ENCODE results near the gene RELN. TPM values are rescaled to one million over a fixed set of nuclear protein-coding genes. Genes with fewer than 3 reads are reported as not detected.

RELN gene
- total RNA-seq, 1 donor from 2014 or later: 7.1 TPM

DNA sequence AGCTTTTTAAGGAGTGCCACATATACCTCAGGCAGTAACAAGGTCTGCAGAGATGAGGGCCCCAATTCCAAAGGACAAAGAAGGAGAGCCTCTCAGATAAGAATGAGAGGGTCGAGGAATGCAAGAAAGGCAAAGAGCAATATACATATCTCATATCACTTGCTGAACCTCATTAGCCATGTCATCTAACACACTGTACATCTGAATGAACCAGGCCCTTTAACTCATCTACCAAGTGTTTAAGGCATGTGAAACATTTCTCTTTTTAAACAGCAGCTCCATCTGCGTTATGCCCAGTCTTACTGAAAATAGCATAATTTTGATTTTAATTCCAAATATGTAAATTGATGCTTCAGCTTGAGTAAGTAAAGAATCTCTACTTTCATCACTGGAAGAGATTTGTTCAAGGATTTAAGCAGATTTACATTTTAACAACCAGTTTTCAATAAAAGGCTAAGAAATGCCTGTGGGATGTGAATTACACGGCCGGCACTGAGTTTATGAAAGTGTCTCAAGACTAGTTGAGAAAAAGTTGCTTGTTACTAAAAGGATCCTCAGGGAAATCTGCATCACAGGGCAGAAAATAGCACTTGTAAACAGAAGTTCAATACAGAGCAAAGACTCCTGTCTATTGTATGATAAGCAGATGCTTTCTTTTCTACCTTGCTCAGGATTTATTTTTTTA, 419.7 kb downstream of the RELN start:
- Histone ChIP-seq H3K27me3 (ENCODE audit: control insufficient read depth, insufficient read depth, low read length) (no peaks in the 10 kb centered on the region), H3K36me3 (ENCODE audit: control insufficient read depth, insufficient read depth, low read length) (no peaks in the 10 kb centered on the region), H3K4me3 (ENCODE audit: low read depth, low read length) (no peak overlapping the region)
- no peak for DNase-seq (ENCODE audit: low read depth)
- TF ChIP-seq, protein P1, sequence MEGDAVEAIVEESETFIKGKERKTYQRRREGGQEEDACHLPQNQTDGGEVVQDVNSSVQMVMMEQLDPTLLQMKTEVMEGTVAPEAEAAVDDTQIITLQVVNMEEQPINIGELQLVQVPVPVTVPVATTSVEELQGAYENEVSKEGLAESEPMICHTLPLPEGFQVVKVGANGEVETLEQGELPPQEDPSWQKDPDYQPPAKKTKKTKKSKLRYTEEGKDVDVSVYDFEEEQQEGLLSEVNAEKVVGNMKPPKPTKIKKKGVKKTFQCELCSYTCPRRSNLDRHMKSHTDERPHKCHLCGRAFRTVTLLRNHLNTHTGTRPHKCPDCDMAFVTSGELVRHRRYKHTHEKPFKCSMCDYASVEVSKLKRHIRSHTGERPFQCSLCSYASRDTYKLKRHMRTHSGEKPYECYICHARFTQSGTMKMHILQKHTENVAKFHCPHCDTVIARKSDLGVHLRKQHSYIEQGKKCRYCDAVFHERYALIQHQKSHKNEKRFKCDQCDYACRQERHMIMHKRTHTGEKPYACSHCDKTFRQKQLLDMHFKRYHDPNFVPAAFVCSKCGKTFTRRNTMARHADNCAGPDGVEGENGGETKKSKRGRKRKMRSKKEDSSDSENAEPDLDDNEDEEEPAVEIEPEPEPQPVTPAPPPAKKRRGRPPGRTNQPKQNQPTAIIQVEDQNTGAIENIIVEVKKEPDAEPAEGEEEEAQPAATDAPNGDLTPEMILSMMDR (IDR thresholded peaks at IDR 0.05; ENCODE audit: insufficient read depth, low read length, poor library complexity, severe bottlenecking): no peak

DNA sequence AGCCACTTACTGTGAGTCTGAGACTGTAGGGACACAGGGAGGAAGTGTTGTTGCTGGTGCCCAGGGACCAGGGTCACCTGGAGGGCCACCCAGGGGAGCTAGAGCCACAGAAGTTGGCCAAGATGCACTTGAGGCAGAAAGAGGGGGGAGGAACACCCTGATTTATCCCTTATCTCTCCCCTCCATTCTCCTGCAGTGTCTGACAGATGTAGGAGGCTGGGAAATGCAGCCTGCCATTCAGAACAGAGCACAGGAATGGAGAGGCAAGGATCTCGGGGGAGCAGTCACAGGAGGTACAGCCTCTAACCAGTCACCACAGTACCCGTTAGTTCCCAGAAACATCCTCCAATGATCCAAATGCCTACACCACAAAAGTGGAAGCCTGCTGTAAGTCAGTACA, 425.0 kb downstream of the RELN start:
- TF ChIP-seq, protein P1 (IDR thresholded peaks at IDR 0.05; ENCODE audit: insufficient read depth, low read length, poor library complexity, severe bottlenecking): no peak
- Histone ChIP-seq H3K36me3 (ENCODE audit: control insufficient read depth, insufficient read depth, low read length) (no peaks in the 10 kb centered on the region), H3K4me3 (ENCODE audit: low read depth, low read length) (no peak overlapping the region), H3K27me3 (ENCODE audit: control insufficient read depth, insufficient read depth, low read length) (no peaks in the 10 kb centered on the region)
- no peak for DNase-seq (ENCODE audit: low read depth)

DNA sequence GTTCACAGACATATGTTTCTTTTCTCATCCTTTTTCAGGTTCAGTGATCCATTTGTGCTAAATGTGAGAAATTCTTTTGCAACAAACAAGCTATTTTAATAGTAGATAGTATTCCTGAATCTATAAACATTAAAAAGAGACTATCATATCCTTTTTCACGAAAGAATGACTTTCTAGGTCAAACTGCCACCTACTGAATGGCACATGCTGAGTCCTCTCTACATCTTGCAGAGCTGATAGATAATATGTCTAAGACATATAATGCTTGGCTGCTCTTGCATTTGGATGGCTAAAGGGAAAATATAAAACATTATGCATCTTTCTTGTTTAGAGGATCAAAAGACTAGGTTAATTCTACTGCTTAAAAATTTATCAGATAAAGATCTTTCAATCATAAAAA, 429.3 kb downstream of the RELN start:
- Histone ChIP-seq H3K27me3 (ENCODE audit: control insufficient read depth, insufficient read depth, low read length) (no peaks in the 10 kb centered on the region), H3K4me3 (ENCODE audit: low read depth, low read length) (no peak overlapping the region), H3K36me3 (ENCODE audit: control insufficient read depth, insufficient read depth, low read length) (no peaks in the 10 kb centered on the region)
- TF ChIP-seq, protein P1 (IDR thresholded peaks at IDR 0.05; ENCODE audit: insufficient read depth, low read length, poor library complexity, severe bottlenecking): no peak
- no peak for DNase-seq (ENCODE audit: low read depth)

DNA sequence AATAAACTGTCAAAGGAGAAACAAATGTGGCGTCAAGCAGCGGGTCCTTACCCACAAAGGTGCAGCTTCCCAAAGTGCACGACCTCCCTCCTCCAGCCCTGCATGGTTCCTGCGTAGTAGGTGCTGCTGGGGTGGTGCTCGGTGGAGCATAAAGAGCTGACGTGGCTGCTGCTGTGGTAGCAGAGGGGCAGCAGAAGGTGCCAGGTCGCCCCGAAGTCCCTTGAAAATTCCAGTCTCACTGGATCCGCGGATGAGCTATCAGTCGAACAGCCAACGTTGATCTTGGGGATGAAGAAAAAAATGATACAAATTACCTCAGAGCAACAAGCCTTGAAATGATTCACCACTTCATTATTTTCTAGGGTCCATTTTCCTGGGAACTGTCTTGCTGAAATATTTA, 438.4 kb downstream of the RELN start:
- no peak for DNase-seq (ENCODE audit: low read depth)
- TF ChIP-seq, protein P1 (IDR thresholded peaks at IDR 0.05; ENCODE audit: insufficient read depth, low read length, poor library complexity, severe bottlenecking): no peak

DNA sequence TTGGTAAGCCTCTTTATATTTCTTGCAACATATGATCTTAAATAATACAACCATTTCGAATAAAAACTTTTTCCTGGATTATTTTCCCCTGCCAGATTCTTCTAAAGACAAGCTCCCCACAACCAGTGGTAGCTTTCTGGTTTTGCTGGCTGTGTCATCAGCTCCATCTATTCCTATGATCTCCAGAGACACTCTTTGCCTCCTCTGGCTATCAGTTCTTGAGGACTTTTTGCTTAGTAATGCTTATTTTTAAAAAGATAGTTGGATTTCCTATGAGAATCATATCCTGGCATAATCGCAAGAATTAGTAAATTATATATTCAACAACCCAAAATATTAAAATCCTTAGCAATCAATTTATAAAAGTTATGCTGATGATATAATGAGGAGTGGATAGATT, 439.7 kb downstream of the RELN start:
- Histone ChIP-seq H3K4me3 (ENCODE audit: low read depth, low read length) (no peak overlapping the region), H3K36me3 (ENCODE audit: control insufficient read depth, insufficient read depth, low read length) (no peaks in the 10 kb centered on the region), H3K27me3 (ENCODE audit: control insufficient read depth, insufficient read depth, low read length) (no peaks in the 10 kb centered on the region)
- no peak for DNase-seq (ENCODE audit: low read depth)
- TF ChIP-seq, protein P1 (IDR thresholded peaks at IDR 0.05; ENCODE audit: insufficient read depth, low read length, poor library complexity, severe bottlenecking): no peak

More for the DNA sequence above, 438.4 kb downstream of the RELN start:
- Histone ChIP-seq H3K4me3 (ENCODE audit: low read depth, low read length) (no peak overlapping the region), H3K36me3 (ENCODE audit: control insufficient read depth, insufficient read depth, low read length) (no peaks in the 10 kb centered on the region), H3K27me3 (ENCODE audit: control insufficient read depth, insufficient read depth, low read length) (no peaks in the 10 kb centered on the region)
